HepG2 (cell line): ENCODE results near the gene ATP6V0E1. TPM values are rescaled to one million over a fixed set of nuclear protein-coding genes. Genes with fewer than 3 reads are reported as not detected.

Source experiments
- ATAC-seq: fragments of 200-7000 bp; cut with Tn5 transposase; 3 replicates; pipeline ENCODE4 v1.9.1; 2020; ENCODE audit warnings: mild to moderate bottlenecking, moderate library complexity
- BruUV-seq: library from RNA; stranded (reverse); fragments of 400-500 nt; replicated peaks from 2 replicates; lab custom pipeline; 2021; lab: Mats Ljungman, UMichigan
- CTCF ChIA-PET: fragments of 300-600 bp; formaldehyde crosslinking; extraction: SDS; loops from one replicate; lab custom pipeline; 2021; ENCODE audit warnings: low total read pairs, inconsistent platforms, low intra/inter-chr PET ratio; lab: Yijun Ruan, JAX
- POLR2A ChIA-PET: fragments of 350-600 bp; sonication (Branson Sonifier 250); formaldehyde crosslinking; loops from one replicate; lab custom pipeline; 2020; ENCODE audit warnings: antibody characterized with exemption, inconsistent platforms; lab: Yijun Ruan, JAX
- DNase-seq: peaks from one replicate; pipeline ENCODE4 v3.0.0-alpha.2; 2015; ENCODE audit warnings: low spot score
- FAIRE-seq: peaks from 3 replicates; lab custom pipeline; 2011; peaks lifted over from hg19 to GRCh38; lab: Jason Lieb, UNC
- H2AFZ ChIP-seq: one replicate; pipeline ENCODE4 v1.6.1; 2011; ENCODE audit warnings: low read length, inconsistent platforms
- H3K27ac ChIP-seq: fragments of 300-600 bp; 3 replicates; pipeline ENCODE4 v1.8.0; 2011; ENCODE audit warnings: mixed run types, mild to moderate bottlenecking, mixed read lengths, low read length, inconsistent platforms; ENCODE audit not compliant: insufficient read depth; ENCODE audit errors: extremely low read length
- H3K27me3 ChIP-seq, 2 experiments: fragments of 200-600 bp in 1 of 2; 2 replicates in 1 of 2; 3 replicates in 1 of 2; pipeline versions ENCODE4 v1.6.0 to v1.8.0; 2011; ENCODE audit warnings: low read length in 2 of 2, mild to moderate bottlenecking in 2 of 2, moderate library complexity in 2 of 2, inconsistent platforms in 1 of 2; ENCODE audit not compliant: insufficient read depth in 2 of 2, control insufficient read depth in 1 of 2
- H3K36me3 ChIP-seq, 2 experiments: fragments of 200-600 bp in 1 of 2; replicated peaks in 1 of 2; 2 replicates in 1 of 2; 3 replicates in 1 of 2; pipeline versions ENCODE4 v1.5.1 to v1.8.0; 2011; ENCODE audit warnings: low read length in 2 of 2, inconsistent platforms in 1 of 2; ENCODE audit not compliant: insufficient read depth in 2 of 2, control insufficient read depth in 1 of 2
- H3K4me1 ChIP-seq: 2 replicates; pipeline ENCODE4 v1.5.1; 2012; ENCODE audit warnings: low read length, inconsistent platforms; ENCODE audit not compliant: insufficient read depth
- H3K4me2 ChIP-seq: 2 replicates; pipeline ENCODE4 v1.6.0; 2011; ENCODE audit warnings: low read depth, low read length, inconsistent platforms
- H3K4me3 ChIP-seq, 3 experiments: fragments of 200-600 bp in 1 of 3; sonication (generic), shearing (Covaris generic) in 1 of 3; replicated peaks in 1 of 3; 2 replicates each; pipeline ENCODE4 v1.5.1; 2011 to 2016; ENCODE audit warnings: low read length in 3 of 3, inconsistent platforms in 2 of 3, low read depth in 2 of 3, mild to moderate bottlenecking in 2 of 3, control low read depth in 1 of 3, mixed read lengths in 1 of 3; ENCODE audit not compliant: insufficient read depth in 1 of 3
- H3K79me2 ChIP-seq: one replicate; pipeline ENCODE4 v1.6.1; 2011; ENCODE audit warnings: low read length, inconsistent platforms; ENCODE audit not compliant: insufficient read depth
- H3K9ac ChIP-seq: 2 replicates; pipeline ENCODE4 v1.6.0; 2011; ENCODE audit warnings: mild to moderate bottlenecking, low read depth, low read length, inconsistent platforms; ENCODE audit not compliant: insufficient read depth
- H3K9me3 ChIP-seq: 2 replicates; pipeline ENCODE4 v1.5.1; 2012; ENCODE audit warnings: mild to moderate bottlenecking, low read length
- H4K20me1 ChIP-seq: 2 replicates; pipeline ENCODE4 v1.6.0; 2011; ENCODE audit warnings: inconsistent platforms, mild to moderate bottlenecking, low read length, moderate library complexity; ENCODE audit not compliant: insufficient read depth
- HOXA7 ChIP-seq: sonication (generic); formaldehyde crosslinking; IDR thresholded peaks from 2 replicates; pipeline ENCODE4 v1.8.1; 2022; ENCODE audit warnings: mild to moderate bottlenecking, missing genetic modification reagents, moderate library complexity
- JDP2 ChIP-seq: sonication (generic); formaldehyde crosslinking; IDR thresholded peaks from 2 replicates; pipeline ENCODE4 v1.8.1; 2022; ENCODE audit warnings: missing genetic modification reagents, borderline replicate concordance
- JUNB ChIP-seq: sonication (generic); formaldehyde crosslinking; IDR thresholded peaks from 2 replicates; pipeline ENCODE4 v1.8.0; 2022; ENCODE audit warnings: missing genetic modification reagents, mild to moderate bottlenecking, borderline replicate concordance
- NR2C2 ChIP-seq: sonication (generic); formaldehyde crosslinking; IDR thresholded peaks from 2 replicates; pipeline ENCODE4 v1.4.0; 2020; ENCODE audit warnings: missing genetic modification reagents, mild to moderate bottlenecking, moderate library complexity, borderline replicate concordance
- SIN3A ChIP-seq: IDR thresholded peaks from 2 replicates; pipeline ENCODE4 v1.6.1; 2011; ENCODE audit warnings: low read depth, mild to moderate bottlenecking, control low read depth, low read length, borderline replicate concordance
- SP1 ChIP-seq, 2 experiments: fragments of 450-650 bp in 1 of 2; sonication (generic) in 1 of 2; formaldehyde crosslinking in 1 of 2; IDR thresholded peaks; 2 replicates each; pipeline versions ENCODE4 v1.4.0 to v1.6.1; 2016 to 2020; ENCODE audit warnings: missing genetic modification reagents in 1 of 2
- ZNF235 ChIP-seq: sonication (generic); formaldehyde crosslinking; IDR thresholded peaks from 2 replicates; pipeline ENCODE4 v1.8.1; 2023; ENCODE audit warnings: mild to moderate bottlenecking, missing genetic modification reagents, borderline replicate concordance
- ZNF33B ChIP-seq: sonication (generic); formaldehyde crosslinking; IDR thresholded peaks from 2 replicates; pipeline ENCODE4 v1.5.1; 2020; ENCODE audit warnings: mild to moderate bottlenecking, missing genetic modification reagents
- WGBS: methylation state at CpG from one replicate; pipeline ENCODE4 v1.1.6; 2017; ENCODE audit warnings: low lambda C conversion rate; 5-methylcytosine and 5-hydroxymethylcytosine counted together
- in situ Hi-C: cut with HindIII; loops from 2 replicates; pipeline ENCODE4 v1.10.0; 2017; ENCODE audit warnings: low pct_unique_long_range_greater_than_20kb; ENCODE audit not compliant: extremely low pct_ligation_motif_present
- intact Hi-C: fragments of 100-400 bp; cut with micrococcal nuclease; formaldehyde crosslinking; loops from one replicate; pipeline ENCODE4 v1.10.0; 2022; ENCODE audit not compliant: unreplicated experiment
- polyA plus RNA-seq, 8 experiments: library from polyadenylated mRNA; depleted of rRNA in 3 of 8; stranded (reverse) in 7 of 8; unstranded in 1 of 8; fragments of >200 nt; fragmentation: Illumina TruSeq in 4 of 8; extraction: Trizol in 4 of 8; gene quantifications; 2 replicates each; pipeline versions ENCODE4 v1.2.1 to v1.2.3, GENCODE V29; 2011 to 2016; ENCODE audit warnings: low read depth in 4 of 8, missing spikeins in 1 of 8, mixed read lengths in 1 of 8; ENCODE audit not compliant: insufficient read depth in 1 of 8
- total RNA-seq, 5 experiments: library from RNA; depleted of rRNA; stranded (reverse); fragments of >200 nt; fragmentation: Illumina TruSeq; extraction: Trizol; gene quantifications; 2 replicates each; pipeline ENCODE4 v1.2.3, GENCODE V29; 2016; ENCODE audit warnings: low read depth in 1 of 5
- TF ChIP-seq, protein P1 (sequence below): IDR thresholded peaks from 2 replicates; pipeline ENCODE4 v1.6.1; 2016; ENCODE audit warnings: low read depth, control low read depth
- TF ChIP-seq, protein P2 (sequence below): IDR thresholded peaks from 2 replicates; pipeline ENCODE4 v1.6.1; 2016; ENCODE audit warnings: mild to moderate bottlenecking
- TF ChIP-seq, protein P3 (sequence below): sonication (generic); formaldehyde crosslinking; IDR thresholded peaks from 2 replicates; pipeline ENCODE4 v1.4.0; 2020; ENCODE audit warnings: missing genetic modification reagents, mild to moderate bottlenecking, borderline replicate concordance
- TF ChIP-seq, protein P4 (sequence below): sonication (generic); formaldehyde crosslinking; IDR thresholded peaks from 2 replicates; pipeline ENCODE4 v1.5.1; 2020; ENCODE audit warnings: missing genetic modification reagents, mild to moderate bottlenecking, borderline replicate concordance
- TF ChIP-seq, protein P5 (sequence below): sonication (generic); formaldehyde crosslinking; IDR thresholded peaks from 2 replicates; pipeline ENCODE4 v1.4.0; 2020; ENCODE audit warnings: missing genetic modification reagents, borderline replicate concordance
- TF ChIP-seq, protein P6 (sequence below): sonication (generic); formaldehyde crosslinking; IDR thresholded peaks from 2 replicates; pipeline ENCODE4 v1.8.1; 2023; ENCODE audit warnings: mild to moderate bottlenecking, moderate library complexity, missing genetic modification reagents

Gene ATP6V0E1
- total and polyA plus RNA-seq, 2 of the 13 experiments (the other 11 are each of a cell fraction or from before 2014, with no cell fraction given) = 143 to 215 TPM

DNA sequence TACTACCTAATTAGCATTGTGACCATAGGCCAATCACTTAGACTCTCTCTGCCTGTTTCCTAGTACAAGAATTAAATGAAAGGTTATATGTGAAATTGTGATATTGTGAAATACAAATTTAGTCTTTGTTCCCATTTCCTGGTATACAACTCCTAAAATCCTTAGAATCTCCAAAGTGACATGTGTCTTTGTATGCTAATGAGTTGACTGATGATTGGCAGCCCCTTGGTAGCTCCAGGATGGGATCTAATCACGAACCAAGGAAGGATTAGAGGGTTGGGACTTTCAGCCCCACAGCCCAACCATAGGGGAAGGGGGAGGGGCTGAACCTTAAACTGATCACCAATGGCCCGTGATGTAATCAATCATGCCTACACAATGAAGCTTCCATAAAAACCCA lies 31.6 kb downstream of the ATP6V0E1 start:
- in situ Hi-C loops = loop anchor here (5.0 kb wide), 1 partner anchor 42 kb away; the partner anchor contains the start of gene CREBRF
- H4K20me1 ChIP-seq = no peaks in the 10 kb centered on the region
- TF ChIP-seq, protein P1, sequence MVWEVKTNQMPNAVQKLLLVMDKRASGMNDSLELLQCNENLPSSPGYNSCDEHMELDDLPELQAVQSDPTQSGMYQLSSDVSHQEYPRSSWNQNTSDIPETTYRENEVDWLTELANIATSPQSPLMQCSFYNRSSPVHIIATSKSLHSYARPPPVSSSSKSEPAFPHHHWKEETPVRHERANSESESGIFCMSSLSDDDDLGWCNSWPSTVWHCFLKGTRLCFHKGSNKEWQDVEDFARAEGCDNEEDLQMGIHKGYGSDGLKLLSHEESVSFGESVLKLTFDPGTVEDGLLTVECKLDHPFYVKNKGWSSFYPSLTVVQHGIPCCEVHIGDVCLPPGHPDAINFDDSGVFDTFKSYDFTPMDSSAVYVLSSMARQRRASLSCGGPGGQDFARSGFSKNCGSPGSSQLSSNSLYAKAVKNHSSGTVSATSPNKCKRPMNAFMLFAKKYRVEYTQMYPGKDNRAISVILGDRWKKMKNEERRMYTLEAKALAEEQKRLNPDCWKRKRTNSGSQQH (CRISPR knock-in tag) = no peak
- TF ChIP-seq JUNB (no peak), JDP2 (CRISPR knock-in tag) (no peak), NR2C2 (CRISPR knock-in tag) (0 out of 2 replicates have a peak, but pooled peaks have one; percentile 9), HOXA7 (CRISPR knock-in tag) (no peak), ZNF33B (no peak), SP1 (IDR thresholded peaks at IDR 0.05) (no peak), SP1 (CRISPR knock-in tag; IDR thresholded peaks at IDR 0.05) (no peak), ZNF235 (no peak), SIN3A (no peak)
- TF ChIP-seq, protein P2, sequence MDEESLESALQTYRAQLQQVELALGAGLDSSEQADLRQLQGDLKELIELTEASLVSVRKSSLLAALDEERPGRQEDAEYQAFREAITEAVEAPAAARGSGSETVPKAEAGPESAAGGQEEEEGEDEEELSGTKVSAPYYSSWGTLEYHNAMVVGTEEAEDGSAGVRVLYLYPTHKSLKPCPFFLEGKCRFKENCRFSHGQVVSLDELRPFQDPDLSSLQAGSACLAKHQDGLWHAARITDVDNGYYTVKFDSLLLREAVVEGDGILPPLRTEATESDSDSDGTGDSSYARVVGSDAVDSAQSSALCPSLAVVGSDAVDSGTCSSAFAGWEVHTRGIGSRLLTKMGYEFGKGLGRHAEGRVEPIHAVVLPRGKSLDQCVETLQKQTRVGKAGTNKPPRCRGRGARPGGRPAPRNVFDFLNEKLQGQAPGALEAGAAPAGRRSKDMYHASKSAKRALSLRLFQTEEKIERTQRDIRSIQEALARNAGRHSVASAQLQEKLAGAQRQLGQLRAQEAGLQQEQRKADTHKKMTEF = no peak
- TF ChIP-seq, protein P3, sequence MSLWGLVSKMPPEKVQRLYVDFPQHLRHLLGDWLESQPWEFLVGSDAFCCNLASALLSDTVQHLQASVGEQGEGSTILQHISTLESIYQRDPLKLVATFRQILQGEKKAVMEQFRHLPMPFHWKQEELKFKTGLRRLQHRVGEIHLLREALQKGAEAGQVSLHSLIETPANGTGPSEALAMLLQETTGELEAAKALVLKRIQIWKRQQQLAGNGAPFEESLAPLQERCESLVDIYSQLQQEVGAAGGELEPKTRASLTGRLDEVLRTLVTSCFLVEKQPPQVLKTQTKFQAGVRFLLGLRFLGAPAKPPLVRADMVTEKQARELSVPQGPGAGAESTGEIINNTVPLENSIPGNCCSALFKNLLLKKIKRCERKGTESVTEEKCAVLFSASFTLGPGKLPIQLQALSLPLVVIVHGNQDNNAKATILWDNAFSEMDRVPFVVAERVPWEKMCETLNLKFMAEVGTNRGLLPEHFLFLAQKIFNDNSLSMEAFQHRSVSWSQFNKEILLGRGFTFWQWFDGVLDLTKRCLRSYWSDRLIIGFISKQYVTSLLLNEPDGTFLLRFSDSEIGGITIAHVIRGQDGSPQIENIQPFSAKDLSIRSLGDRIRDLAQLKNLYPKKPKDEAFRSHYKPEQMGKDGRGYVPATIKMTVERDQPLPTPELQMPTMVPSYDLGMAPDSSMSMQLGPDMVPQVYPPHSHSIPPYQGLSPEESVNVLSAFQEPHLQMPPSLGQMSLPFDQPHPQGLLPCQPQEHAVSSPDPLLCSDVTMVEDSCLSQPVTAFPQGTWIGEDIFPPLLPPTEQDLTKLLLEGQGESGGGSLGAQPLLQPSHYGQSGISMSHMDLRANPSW (CRISPR knock-in tag) = no peak
- TF ChIP-seq, protein P4, sequence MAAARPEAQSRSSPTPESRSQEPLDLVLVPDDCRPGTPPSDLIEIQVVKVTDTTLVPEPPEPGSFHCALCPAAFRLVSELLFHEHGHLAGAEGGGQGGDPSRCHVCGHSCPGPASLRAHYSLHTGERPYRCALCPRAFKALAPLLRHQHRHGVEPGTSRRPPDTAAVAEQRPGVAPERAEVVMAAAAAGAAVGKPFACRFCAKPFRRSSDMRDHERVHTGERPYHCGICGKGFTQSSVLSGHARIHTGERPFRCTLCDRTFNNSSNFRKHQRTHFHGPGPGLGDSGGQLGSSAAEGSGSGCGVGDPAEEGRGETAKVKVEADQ = 0 out of 2 replicates have a peak, but pooled peaks have one; percentile 44
- TF ChIP-seq, protein P5, sequence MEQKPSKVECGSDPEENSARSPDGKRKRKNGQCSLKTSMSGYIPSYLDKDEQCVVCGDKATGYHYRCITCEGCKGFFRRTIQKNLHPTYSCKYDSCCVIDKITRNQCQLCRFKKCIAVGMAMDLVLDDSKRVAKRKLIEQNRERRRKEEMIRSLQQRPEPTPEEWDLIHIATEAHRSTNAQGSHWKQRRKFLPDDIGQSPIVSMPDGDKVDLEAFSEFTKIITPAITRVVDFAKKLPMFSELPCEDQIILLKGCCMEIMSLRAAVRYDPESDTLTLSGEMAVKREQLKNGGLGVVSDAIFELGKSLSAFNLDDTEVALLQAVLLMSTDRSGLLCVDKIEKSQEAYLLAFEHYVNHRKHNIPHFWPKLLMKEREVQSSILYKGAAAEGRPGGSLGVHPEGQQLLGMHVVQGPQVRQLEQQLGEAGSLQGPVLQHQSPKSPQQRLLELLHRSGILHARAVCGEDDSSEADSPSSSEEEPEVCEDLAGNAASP (CRISPR knock-in tag) = no peak
- TF ChIP-seq, protein P6, sequence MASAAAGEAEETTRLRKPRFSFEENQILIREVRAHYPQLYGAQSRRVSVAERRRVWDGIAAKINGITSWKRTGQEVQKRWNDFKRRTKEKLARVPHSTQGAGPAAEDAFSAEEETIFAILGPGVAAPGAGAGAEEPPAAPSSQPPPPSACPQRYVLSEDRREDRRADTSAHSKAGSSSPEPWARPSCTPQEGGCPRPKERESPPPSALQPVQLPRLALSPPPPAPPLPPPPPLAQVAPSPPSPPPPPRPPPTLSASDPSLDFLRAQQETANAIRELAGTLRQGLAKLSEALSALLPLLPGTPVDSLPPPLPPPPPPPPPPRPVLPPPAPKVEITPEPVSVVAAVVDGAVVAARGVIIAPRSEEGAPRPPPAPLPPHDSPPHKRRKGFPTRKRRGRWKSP = no peak

More for the DNA sequence above, 31.6 kb downstream of the ATP6V0E1 start:
- peak overlapping the region; percentile 75 for H3K4me2 ChIP-seq
- peaks cover 72% of the 10 kb centered on the region for H3K4me1 ChIP-seq
- intact Hi-C loops = loop anchor here (5.0 kb wide), 1 partner anchor 33 kb away; the partner anchor contains the start of gene ATP6V0E1
- peak overlapping the region; percentile 71 for H3K27ac ChIP-seq
- H3K9me3 ChIP-seq = no peaks in the 10 kb centered on the region
- peaks cover 0 to 4% of the 10 kb centered on the region in 2 experiments; a peak in 2 of 5 replicates for H3K36me3 ChIP-seq
- DNase-seq = no peak
- 0 out of 2 replicates have a peak overlapping the region, but pooled peaks have one; percentile 17 for H3K9ac ChIP-seq
- H3K4me3 ChIP-seq = 0 out of 6 replicates have a peak overlapping the region, but pooled peaks of 1 of the 3 experiments have one; percentile 6
- H3K27me3 ChIP-seq = no peaks in the 10 kb centered on the region
- WGBS = 21% methylated on average over 2 of the region's 2 CpGs
- peak; percentile 59 for ATAC-seq
- H2AFZ ChIP-seq = no peak overlapping the region
- H3K79me2 ChIP-seq = peaks cover 43% of the 10 kb centered on the region
- ChIA-PET CTCF (no interaction called here), POLR2A (interaction anchor here (0.8 to 2.3 kb wide), 2 partner anchors 31 to 42 kb away, joined by 6 to 8 read pairs; partner anchors contain the start of gene ATP6V0E1)
- FAIRE-seq = no peak
- BruUV-seq = no TSS peak
